Liver (tissue), 9 donors: ENCODE results near the gene CFAP54. TPM values are rescaled to one million over a fixed set of nuclear protein-coding genes. Genes with fewer than 3 reads are reported as not detected.

Experiments used
- DNase-seq: peaks from one replicate; pipeline ENCODE4 v3.0.0-alpha.2; 2017; ENCODE audit warnings: low spot score
- H3K27ac ChIP-seq, 2 donors: one replicate each; pipeline ENCODE4 v1.7.0; 2013; ENCODE audit warnings: inconsistent platforms in 2 of 2, low read length in 2 of 2, control low read depth in 1 of 2, low read depth in 1 of 2, mild to moderate bottlenecking in 1 of 2
- H3K27me3 ChIP-seq, 4 donors: one replicate each; pipeline versions ENCODE4 v1.6.1 to v1.7.0; 2013; ENCODE audit warnings: low read length in 3 of 4, inconsistent platforms in 1 of 4, mild to moderate bottlenecking in 1 of 4, moderate library complexity in 1 of 4; ENCODE audit not compliant: control insufficient read depth in 4 of 4, insufficient read depth in 4 of 4
- H3K36me3 ChIP-seq, 4 donors: one replicate each; pipeline versions ENCODE4 v1.6.1 to v1.7.0; 2013; ENCODE audit warnings: low read length in 3 of 4, mild to moderate bottlenecking in 3 of 4, low read depth in 1 of 4, moderate library complexity in 1 of 4; ENCODE audit not compliant: control insufficient read depth in 4 of 4, insufficient read depth in 3 of 4
- H3K4me1 ChIP-seq, 4 donors: one replicate each; pipeline versions ENCODE4 v1.6.1 to v1.7.0; 2013; ENCODE audit warnings: low read length in 3 of 4, mild to moderate bottlenecking in 3 of 4, moderate library complexity in 1 of 4; ENCODE audit not compliant: control insufficient read depth in 4 of 4, insufficient read depth in 4 of 4
- H3K4me3 ChIP-seq, 3 donors: one replicate each; pipeline versions ENCODE4 v1.6.1 to v1.7.0; 2013; ENCODE audit warnings: low read length in 3 of 3, control low read depth in 1 of 3, low read depth in 1 of 3, mild to moderate bottlenecking in 1 of 3
- H3K9ac ChIP-seq, 2 donors: one replicate each; pipeline ENCODE4 v1.7.0; 2013; ENCODE audit warnings: low read length in 2 of 2, mild to moderate bottlenecking in 2 of 2, moderate library complexity in 2 of 2, control low read depth in 1 of 2, low read depth in 1 of 2
- H3K9me3 ChIP-seq, 4 donors: one replicate each; pipeline versions ENCODE4 v1.6.1 to v1.7.0; 2013; ENCODE audit warnings: low read length in 3 of 4; ENCODE audit not compliant: control insufficient read depth in 4 of 4
- EGR1 ChIP-seq, 2 donors: IDR thresholded peaks; 2 replicates each; pipeline ENCODE4 v1.6.1; 2016 to 2018; ENCODE audit warnings: antibody characterized with exemption in 2 of 2, low read depth in 2 of 2
- FOXA1 ChIP-seq: IDR thresholded peaks from 2 replicates; pipeline ENCODE4 v1.6.1; 2016; ENCODE audit warnings: antibody characterized with exemption
- FOXA2 ChIP-seq: IDR thresholded peaks from 2 replicates; pipeline ENCODE4 v1.6.1; 2016; ENCODE audit warnings: antibody characterized with exemption
- GABPA ChIP-seq, 2 donors: IDR thresholded peaks in 1 of 2; conservative IDR thresholded peaks in 1 of 2; 2 replicates each; pipeline ENCODE4 v1.6.1; 2016; ENCODE audit warnings: antibody characterized with exemption in 2 of 2, mild to moderate bottlenecking in 1 of 2, moderate library complexity in 1 of 2
- HNF4A ChIP-seq, 2 donors: conservative IDR thresholded peaks; 2 replicates each; pipeline ENCODE4 v1.6.1; 2016; ENCODE audit warnings: antibody characterized with exemption in 2 of 2, mild to moderate bottlenecking in 2 of 2
- JUND ChIP-seq, 2 donors: IDR thresholded peaks; 2 replicates each; pipeline ENCODE4 v1.6.1; 2016; ENCODE audit warnings: antibody characterized with exemption in 2 of 2
- NR2F2 ChIP-seq: IDR thresholded peaks from 2 replicates; pipeline ENCODE4 v1.6.1; 2016; ENCODE audit warnings: antibody characterized with exemption
- RAD21 ChIP-seq, 2 donors: IDR thresholded peaks; 2 replicates each; pipeline ENCODE4 v1.6.1; 2016; ENCODE audit warnings: antibody characterized with exemption in 2 of 2, mild to moderate bottlenecking in 2 of 2
- RXRA ChIP-seq, 2 donors: IDR thresholded peaks; 2 replicates each; pipeline ENCODE4 v1.6.1; 2017 to 2018; ENCODE audit warnings: antibody characterized with exemption in 2 of 2, mild to moderate bottlenecking in 1 of 2
- SP1 ChIP-seq: IDR thresholded peaks from 2 replicates; pipeline ENCODE4 v1.6.1; 2018; ENCODE audit warnings: antibody characterized with exemption, mild to moderate bottlenecking
- TAF1 ChIP-seq: conservative IDR thresholded peaks from 2 replicates; pipeline ENCODE4 v1.6.1; 2016; ENCODE audit warnings: antibody characterized with exemption, mild to moderate bottlenecking
- YY1 ChIP-seq: IDR thresholded peaks from 2 replicates; pipeline ENCODE4 v1.6.1; 2016; ENCODE audit warnings: antibody characterized with exemption, mild to moderate bottlenecking
- WGBS: extraction: QIAGEN DNeasy Blood & Tissue Kit; methylation state at CpG from one replicate; pipeline ENCODE4 v1.1.7; 2013; 5-methylcytosine and 5-hydroxymethylcytosine counted together
- polyA plus RNA-seq, 2 donors: library from polyadenylated mRNA; stranded (reverse) in 1 of 2; unstranded in 1 of 2; fragments of 200-250 nt in 1 of 2; fragments of >200 nt in 1 of 2; fragmentation: Nextera tagmentation in 1 of 2; extraction: Ambion mirVana in 1 of 2; gene quantifications; one replicate each; pipeline versions ENCODE4 v1.2.1 to v1.2.3, GENCODE V29; 2013 to 2015
- total RNA-seq, 2 donors: library from RNA; depleted of rRNA; stranded (reverse); fragments of >200 nt; gene quantifications; one replicate each; pipeline ENCODE4 v1.2.3, GENCODE V29; 2014
- TF ChIP-seq, protein P1 (sequence below): IDR thresholded peaks from 2 replicates; pipeline ENCODE4 v1.6.1; 2016; ENCODE audit warnings: antibody characterized with exemption
- TF ChIP-seq, protein P2 (sequence below): IDR thresholded peaks from 2 replicates; pipeline ENCODE4 v1.6.1; 2016; ENCODE audit warnings: antibody characterized with exemption
- TF ChIP-seq, protein P3 (sequence below): IDR thresholded peaks from 2 replicates; pipeline ENCODE4 v1.6.1; 2016; ENCODE audit warnings: antibody characterized with exemption, mild to moderate bottlenecking
- donor health status: healthy.
- donor health status: healthy.
- donor health status: healthy.
- donor health status: healthy.
- donor health status: healthy.

CFAP54 gene
- total and polyA plus RNA-seq, 4 donors: 0.01 to 0.19 (median 0.15) TPM

DNA sequence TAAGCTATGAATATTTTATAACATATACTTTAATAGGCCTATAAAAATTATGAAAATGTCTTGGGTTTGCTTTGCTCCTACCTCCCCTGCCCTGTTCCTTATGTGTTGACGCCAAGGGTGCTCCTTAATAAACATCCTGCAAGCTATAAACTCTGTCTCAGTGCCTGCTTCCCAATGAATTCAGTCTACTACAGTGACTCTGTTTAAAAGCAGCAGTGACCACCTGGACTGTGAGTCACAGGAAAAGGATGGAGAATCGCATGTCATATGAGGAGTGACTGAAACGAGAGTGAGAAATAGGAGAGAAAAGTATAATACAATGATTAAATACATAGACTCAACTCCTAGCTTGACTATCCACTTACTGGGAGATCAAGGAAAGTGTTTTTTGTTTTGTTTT, 41.1 kb upstream of the CFAP54 start:
- 84% methylated on average over 3 of the region's 3 CpGs for WGBS
- DNase-seq: no peak

DNA sequence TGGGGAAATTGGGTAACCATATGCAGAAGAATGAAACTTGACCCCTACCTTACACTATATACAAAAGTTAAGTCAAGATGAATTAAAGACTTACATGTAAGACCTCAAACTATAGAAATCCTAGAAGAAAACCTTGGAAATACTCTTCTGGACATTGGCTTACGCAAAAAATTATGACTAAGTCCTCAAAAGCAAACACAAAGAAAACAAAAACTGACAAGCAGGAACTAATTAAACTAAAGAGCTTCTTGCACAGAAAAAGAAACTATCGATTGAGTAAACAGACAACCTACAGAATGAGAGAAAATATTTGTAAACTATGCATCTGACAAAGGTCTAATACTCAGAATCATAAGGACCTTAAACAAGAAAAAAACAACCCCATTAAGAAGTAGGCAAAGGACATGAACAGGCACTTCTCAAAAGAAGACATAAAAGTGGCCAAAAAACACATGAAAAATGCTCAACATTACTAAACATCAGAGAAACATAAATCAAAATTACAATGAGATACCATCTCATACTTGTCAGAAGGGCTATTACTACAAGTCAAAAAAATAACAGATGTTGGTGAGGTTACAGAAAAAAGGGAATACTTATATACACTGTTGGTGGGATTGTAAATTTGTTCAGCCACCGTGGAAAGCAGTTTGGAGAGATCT, 37.0 kb upstream of the CFAP54 start:
- WGBS: 83% methylated on average over 3 of the region's 3 CpGs
- no peaks in the 10 kb centered on the region for H3K36me3 ChIP-seq
- no peaks in the 10 kb centered on the region for H3K27me3 ChIP-seq
- H3K4me3 ChIP-seq: no peak overlapping the region
- H3K4me1 ChIP-seq: no peaks in the 10 kb centered on the region
- no peak for DNase-seq
- TF ChIP-seq TAF1: no peak
- no peak for TF ChIP-seq YY1
- TF ChIP-seq HNF4A (conservative IDR thresholded peaks at IDR 0.05): no peak
- TF ChIP-seq FOXA1: no peak
- TF ChIP-seq, protein P1, sequence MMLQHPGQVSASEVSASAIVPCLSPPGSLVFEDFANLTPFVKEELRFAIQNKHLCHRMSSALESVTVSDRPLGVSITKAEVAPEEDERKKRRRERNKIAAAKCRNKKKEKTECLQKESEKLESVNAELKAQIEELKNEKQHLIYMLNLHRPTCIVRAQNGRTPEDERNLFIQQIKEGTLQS: no peak
- TF ChIP-seq NR2F2: no peak
- no peaks in the 10 kb centered on the region for H3K9me3 ChIP-seq
- H3K9ac ChIP-seq: no peak overlapping the region
- H3K27ac ChIP-seq: no peak overlapping the region

More for the DNA sequence above, 41.1 kb upstream of the CFAP54 start:
- H3K4me3 ChIP-seq: no peak overlapping the region
- H3K9me3 ChIP-seq: no peaks in the 10 kb centered on the region
- no peaks in the 10 kb centered on the region for H3K4me1 ChIP-seq
- TF ChIP-seq RAD21 (IDR thresholded peaks at IDR 0.05): no peak
- TF ChIP-seq EGR1 (IDR thresholded peaks at IDR 0.05; ENCODE audit: low read depth in 2 of 2): no peak
- no peak for TF ChIP-seq JUND (IDR thresholded peaks at IDR 0.05)
- no peaks in the 10 kb centered on the region for H3K36me3 ChIP-seq
- no peak overlapping the region for H3K9ac ChIP-seq
- H3K27me3 ChIP-seq: no peaks in the 10 kb centered on the region
- no peak overlapping the region for H3K27ac ChIP-seq

DNA sequence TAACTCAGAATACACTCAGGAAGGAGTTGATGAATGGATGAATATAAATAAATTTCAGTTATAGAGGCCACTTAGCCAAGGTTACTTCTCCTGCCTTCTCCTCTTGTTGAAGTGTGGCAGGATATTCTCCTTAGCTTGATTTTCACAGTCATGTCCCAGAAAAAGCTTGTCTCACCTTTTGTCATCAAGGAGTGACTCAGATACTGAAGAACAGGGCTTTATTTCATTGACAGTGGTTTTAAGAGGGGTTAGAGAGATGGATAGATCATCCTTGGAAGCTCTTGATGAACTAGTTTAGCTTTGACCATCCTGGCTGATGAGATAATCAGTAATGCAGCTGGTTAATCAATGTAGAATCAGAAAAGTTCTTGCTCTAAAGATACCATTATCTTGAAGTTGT, 35.0 kb upstream of the CFAP54 start:
- TF ChIP-seq, protein P1: no peak
- TF ChIP-seq EGR1 (IDR thresholded peaks at IDR 0.05; ENCODE audit: low read depth in 2 of 2) (no peak), YY1 (no peak), FOXA1 (no peak), JUND (IDR thresholded peaks at IDR 0.05) (no peak), GABPA (IDR thresholded peaks at IDR 0.05 in 1 of 2, conservative IDR thresholded peaks at IDR 0.05 in 1 of 2) (no peak), RXRA (IDR thresholded peaks at IDR 0.05) (no peak), TAF1 (no peak), HNF4A (conservative IDR thresholded peaks at IDR 0.05) (no peak), SP1 (no peak), FOXA2 (no peak), RAD21 (IDR thresholded peaks at IDR 0.05) (no peak)
- TF ChIP-seq, protein P2, sequence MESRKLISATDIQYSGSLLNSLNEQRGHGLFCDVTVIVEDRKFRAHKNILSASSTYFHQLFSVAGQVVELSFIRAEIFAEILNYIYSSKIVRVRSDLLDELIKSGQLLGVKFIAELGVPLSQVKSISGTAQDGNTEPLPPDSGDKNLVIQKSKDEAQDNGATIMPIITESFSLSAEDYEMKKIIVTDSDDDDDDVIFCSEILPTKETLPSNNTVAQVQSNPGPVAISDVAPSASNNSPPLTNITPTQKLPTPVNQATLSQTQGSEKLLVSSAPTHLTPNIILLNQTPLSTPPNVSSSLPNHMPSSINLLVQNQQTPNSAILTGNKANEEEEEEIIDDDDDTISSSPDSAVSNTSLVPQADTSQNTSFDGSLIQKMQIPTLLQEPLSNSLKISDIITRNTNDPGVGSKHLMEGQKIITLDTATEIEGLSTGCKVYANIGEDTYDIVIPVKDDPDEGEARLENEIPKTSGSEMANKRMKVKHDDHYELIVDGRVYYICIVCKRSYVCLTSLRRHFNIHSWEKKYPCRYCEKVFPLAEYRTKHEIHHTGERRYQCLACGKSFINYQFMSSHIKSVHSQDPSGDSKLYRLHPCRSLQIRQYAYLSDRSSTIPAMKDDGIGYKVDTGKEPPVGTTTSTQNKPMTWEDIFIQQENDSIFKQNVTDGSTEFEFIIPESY: no peak
- TF ChIP-seq, protein P3, sequence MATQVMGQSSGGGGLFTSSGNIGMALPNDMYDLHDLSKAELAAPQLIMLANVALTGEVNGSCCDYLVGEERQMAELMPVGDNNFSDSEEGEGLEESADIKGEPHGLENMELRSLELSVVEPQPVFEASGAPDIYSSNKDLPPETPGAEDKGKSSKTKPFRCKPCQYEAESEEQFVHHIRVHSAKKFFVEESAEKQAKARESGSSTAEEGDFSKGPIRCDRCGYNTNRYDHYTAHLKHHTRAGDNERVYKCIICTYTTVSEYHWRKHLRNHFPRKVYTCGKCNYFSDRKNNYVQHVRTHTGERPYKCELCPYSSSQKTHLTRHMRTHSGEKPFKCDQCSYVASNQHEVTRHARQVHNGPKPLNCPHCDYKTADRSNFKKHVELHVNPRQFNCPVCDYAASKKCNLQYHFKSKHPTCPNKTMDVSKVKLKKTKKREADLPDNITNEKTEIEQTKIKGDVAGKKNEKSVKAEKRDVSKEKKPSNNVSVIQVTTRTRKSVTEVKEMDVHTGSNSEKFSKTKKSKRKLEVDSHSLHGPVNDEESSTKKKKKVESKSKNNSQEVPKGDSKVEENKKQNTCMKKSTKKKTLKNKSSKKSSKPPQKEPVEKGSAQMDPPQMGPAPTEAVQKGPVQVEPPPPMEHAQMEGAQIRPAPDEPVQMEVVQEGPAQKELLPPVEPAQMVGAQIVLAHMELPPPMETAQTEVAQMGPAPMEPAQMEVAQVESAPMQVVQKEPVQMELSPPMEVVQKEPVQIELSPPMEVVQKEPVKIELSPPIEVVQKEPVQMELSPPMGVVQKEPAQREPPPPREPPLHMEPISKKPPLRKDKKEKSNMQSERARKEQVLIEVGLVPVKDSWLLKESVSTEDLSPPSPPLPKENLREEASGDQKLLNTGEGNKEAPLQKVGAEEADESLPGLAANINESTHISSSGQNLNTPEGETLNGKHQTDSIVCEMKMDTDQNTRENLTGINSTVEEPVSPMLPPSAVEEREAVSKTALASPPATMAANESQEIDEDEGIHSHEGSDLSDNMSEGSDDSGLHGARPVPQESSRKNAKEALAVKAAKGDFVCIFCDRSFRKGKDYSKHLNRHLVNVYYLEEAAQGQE: no peak
- Histone ChIP-seq H3K9ac (no peak overlapping the region), H3K36me3 (no peaks in the 10 kb centered on the region), H3K9me3 (no peaks in the 10 kb centered on the region), H3K4me1 (no peaks in the 10 kb centered on the region), H3K4me3 (no peak overlapping the region), H3K27ac (no peak overlapping the region), H3K27me3 (no peaks in the 10 kb centered on the region)
- no peak for DNase-seq
